GM12878 (cell line): Measurements from ENCODE around the gene STX1B. TPM values are rescaled to one million over a fixed set of nuclear protein-coding genes. Genes with fewer than 3 reads are reported as not detected.
A peak's percentile ranks its signal among the peaks of the same experiment; 100 is the strongest.

Experiments
- ATAC-seq: fragments of 200-7000 bp; cut with Tn5 transposase; 3 replicates; pipeline ENCODE4 v1.9.1; 2020; ENCODE audit warnings: mild to moderate bottlenecking, moderate library complexity
- BruUV-seq: library from RNA; stranded (reverse); fragments of 400-500 nt; replicated peaks from 2 replicates; lab custom pipeline; 2021; lab: Mats Ljungman, UMichigan
- CTCF ChIA-PET: fragments of 300-600 bp; sonication (Branson Sonifier 250); formaldehyde crosslinking; extraction: SDS; loops from one replicate; lab custom pipeline; 2021; ENCODE audit warnings: inconsistent platforms; lab: Yijun Ruan, JAX
- POLR2A ChIA-PET: fragments of 350-600 bp; formaldehyde crosslinking; extraction: SDS; loops from one replicate; lab custom pipeline; 2021; ENCODE audit warnings: inconsistent platforms; lab: Charles Lee
- RAD21 ChIA-PET: fragments of 300-600 bp; sonication (Branson Sonifier 250); formaldehyde crosslinking; loops from one replicate; lab custom pipeline; 2023; ENCODE audit warnings: antibody characterized with exemption; ENCODE audit not compliant: unreplicated experiment; lab: Charles Lee
- SMC1A ChIA-PET: fragments of 300-600 bp; sonication (Branson Sonifier 250); formaldehyde crosslinking; loops from one replicate; lab custom pipeline; 2023; ENCODE audit not compliant: unreplicated experiment, uncharacterized antibody; lab: Charles Lee
- DNase-seq: peaks from one replicate; pipeline ENCODE4 v3.0.0-alpha.2; 2011; ENCODE audit warnings: low read depth, low spot score
- FAIRE-seq: peaks from 3 replicates; lab custom pipeline; 2011; peaks lifted over from hg19 to GRCh38; lab: Jason Lieb, UNC
- H2AFZ ChIP-seq: 2 replicates; pipeline ENCODE4 v1.6.0; 2011; ENCODE audit warnings: low read depth, low read length, control low read depth; ENCODE audit not compliant: control insufficient read depth
- H3K27ac ChIP-seq: 2 replicates; pipeline ENCODE4 v1.5.1; 2011; ENCODE audit warnings: control low read depth; ENCODE audit not compliant: control insufficient read depth, insufficient read depth
- H3K27me3 ChIP-seq, 2 experiments: replicated peaks in 1 of 2; 2 replicates each; pipeline versions ENCODE4 v1.6.0 to v1.6.1; 2011; ENCODE audit warnings: low read length in 1 of 2; ENCODE audit not compliant: control insufficient read depth in 2 of 2, insufficient read depth in 2 of 2
- H3K36me3 ChIP-seq, 2 experiments: 2 replicates each; pipeline ENCODE4 v1.5.1; 2011; ENCODE audit warnings: low read length in 1 of 2; ENCODE audit not compliant: control insufficient read depth in 2 of 2, insufficient read depth in 2 of 2
- H3K4me1 ChIP-seq: 2 replicates; pipeline ENCODE4 v1.6.1; 2011; ENCODE audit warnings: mild to moderate bottlenecking, low read length, moderate library complexity, mixed read lengths; ENCODE audit not compliant: control insufficient read depth, insufficient read depth
- H3K4me2 ChIP-seq: 2 replicates; pipeline ENCODE4 v1.6.0; 2011; ENCODE audit warnings: control low read depth; ENCODE audit not compliant: control insufficient read depth, insufficient read depth
- H3K4me3 ChIP-seq: fragments of 200-600 bp; sonication (generic); 2 replicates; pipeline ENCODE4 v1.5.1; 2016
- H3K79me2 ChIP-seq: 2 replicates; pipeline ENCODE4 v1.6.0; 2011; ENCODE audit warnings: low read length; ENCODE audit not compliant: control insufficient read depth, insufficient read depth
- H3K9ac ChIP-seq: 2 replicates; pipeline ENCODE4 v1.8.0; 2011; ENCODE audit warnings: low read length, control low read depth, mixed read lengths; ENCODE audit not compliant: control insufficient read depth, insufficient read depth
- H3K9me3 ChIP-seq: replicated peaks from 3 replicates; pipeline ENCODE4 v1.5.1; 2011; ENCODE audit warnings: mild to moderate bottlenecking, low read length; ENCODE audit not compliant: control insufficient read depth, insufficient read depth
- H4K20me1 ChIP-seq: 2 replicates; pipeline ENCODE4 v1.6.0; 2011; ENCODE audit not compliant: control insufficient read depth, insufficient read depth
- CTCF ChIP-seq, 3 experiments: IDR thresholded peaks in 2 of 3; conservative IDR thresholded peaks in 1 of 3; 2 replicates each; pipeline ENCODE4 v1.5.1; 2011; ENCODE audit warnings: low read depth in 3 of 3, low read length in 3 of 3, mild to moderate bottlenecking in 3 of 3, control low read depth in 2 of 3, moderate library complexity in 2 of 3, inconsistent platforms in 1 of 3, mixed read lengths in 1 of 3; ENCODE audit not compliant: control insufficient read depth in 2 of 3, insufficient read depth in 1 of 3; ENCODE audit errors: extremely low read depth in 1 of 3
- IKZF2 ChIP-seq, 2 experiments: fragments of 450-650 bp; IDR thresholded peaks; 2 replicates each; pipeline ENCODE4 v1.6.1; 2017; ENCODE audit warnings: mild to moderate bottlenecking in 2 of 2, moderate library complexity in 2 of 2
- NFXL1 ChIP-seq: fragments of 450-650 bp; IDR thresholded peaks from 2 replicates; pipeline ENCODE4 v1.6.1; 2017; ENCODE audit warnings: antibody characterized with exemption, mild to moderate bottlenecking, borderline replicate concordance
- WGBS: methylation state at CpG from one replicate; pipeline ENCODE4 v1.1.6; 2016; ENCODE audit warnings: low lambda C conversion rate; ENCODE audit not compliant: insufficient replicate concordance, insufficient coverage; ENCODE audit errors: missing lambda C conversion rate; 5-methylcytosine and 5-hydroxymethylcytosine counted together
- in situ Hi-C: fragments of 300-500 bp; cut with MboI; formaldehyde crosslinking; loops from 9 replicates; pipeline ENCODE4 v1.14.3; 2018; ENCODE audit warnings: mixed read lengths
- intact Hi-C: fragments of 100-400 bp; cut with micrococcal nuclease; formaldehyde crosslinking; loops from one replicate; pipeline ENCODE4 v1.14.2; 2022; ENCODE audit not compliant: unreplicated experiment
- polyA plus RNA-seq, 11 experiments: library from polyadenylated mRNA; depleted of rRNA in 4 of 11; unstranded in 6 of 11; stranded (reverse) in 5 of 11; fragments of >200 nt; fragmentation: Nextera tagmentation in 4 of 11; fragmentation: Illumina TruSeq in 1 of 11; extraction: Ambion mirVana in 4 of 11; extraction: Trizol in 1 of 11; gene quantifications; 1 replicate in 1 of 11; 2 replicates in 10 of 11; pipeline versions ENCODE4 v1.2.1 to v1.2.3, GENCODE V29; 2011 to 2016; ENCODE audit warnings: inconsistent platforms in 2 of 11, missing spikeins in 2 of 11, low read depth in 1 of 11
- total RNA-seq, 4 experiments: library from RNA; depleted of rRNA in 3 of 4; stranded (reverse); fragments of >200 nt in 3 of 4; fragmentation: Illumina TruSeq in 1 of 4; extraction: Trizol in 1 of 4; gene quantifications; 2 replicates each; pipeline versions ENCODE4 v1.2.1 to v1.2.3, GENCODE V29; 2013 to 2021

STX1B gene
- total and polyA plus RNA-seq, 10 of the 15 experiments (the other 5 are each of a cell fraction or from before 2014, with no cell fraction given) = 0.22 to 2.5 (median 1.1) TPM

GRCh38 chr16:30979170-30980022, 31.0 kb downstream of the STX1B start:
- no TSS peak for BruUV-seq
- 97% methylated on average over 40 of the region's 62 CpGs for WGBS
- CTCF ChIA-PET = no interaction called here

GRCh38 chr16:30977502-30977901, 32.9 kb downstream of the STX1B start:
- FAIRE-seq = no peak
- in situ Hi-C loops = loop anchor here (25.0 kb wide), 1 partner anchor 460 kb away; the partner anchor contains the start of genes COX6A2 and ZNF843
- H3K4me2 ChIP-seq = no peak overlapping the region
- BruUV-seq = no TSS peak
- intact Hi-C loops = no loop called here
- no peak overlapping the region for H3K9ac ChIP-seq
- H3K9me3 ChIP-seq = no peaks in the 10 kb centered on the region
- WGBS = 84% methylated on average over 17 of the region's 17 CpGs
- TF ChIP-seq CTCF (IDR thresholded peaks at IDR 0.05 in 2 of 3, conservative IDR thresholded peaks at IDR 0.05 in 1 of 3; ENCODE audit: control insufficient read depth in 2 of 3, extremely low read depth in 1 of 3, insufficient read depth in 1 of 3, low read depth in 3 of 3, low read length in 3 of 3) = peak; percentile 9 to 37 (median 32); a peak in 4 of 6 replicates
- no peak for TF ChIP-seq IKZF2 (IDR thresholded peaks at IDR 0.05)
- ChIA-PET RAD21 (no interaction called here), CTCF (interaction anchor here (1.2 kb wide), 1 partner anchor 165 kb away, joined by 4 read pairs; no protein-coding TSS in a partner anchor), SMC1A (interaction anchor here (1.0 kb wide), 1 partner anchor 165 kb away, joined by 3 read pairs; no protein-coding TSS in a partner anchor), POLR2A (no interaction called here)
- peaks cover 15 to 31% of the 10 kb centered on the region in 2 experiments; a peak in 3 of 4 replicates for H3K36me3 ChIP-seq
- H3K4me3 ChIP-seq = no peak overlapping the region
- no peaks in the 10 kb centered on the region for H3K27me3 ChIP-seq
- no peaks in the 10 kb centered on the region for H4K20me1 ChIP-seq
- no peaks in the 10 kb centered on the region for H3K79me2 ChIP-seq
- no peaks in the 10 kb centered on the region for H3K4me1 ChIP-seq
- H3K27ac ChIP-seq = no peak overlapping the region
- no peak for DNase-seq
- no peak overlapping the region for H2AFZ ChIP-seq
- 0 out of 3 replicates have a peak, but pooled peaks have one; percentile 29 for ATAC-seq

More at GRCh38 chr16:30979170-30980022, 31.0 kb downstream of the STX1B start:
- no peak overlapping the region for H3K4me3 ChIP-seq
- no peaks in the 10 kb centered on the region for H4K20me1 ChIP-seq
- no peak for TF ChIP-seq NFXL1
- DNase-seq = no peak
- ChIA-PET RAD21 (no interaction called here), POLR2A (no interaction called here), SMC1A (no interaction called here)
- H3K4me1 ChIP-seq = no peaks in the 10 kb centered on the region
- no peak overlapping the region for H2AFZ ChIP-seq
- H3K9ac ChIP-seq = no peak overlapping the region
- H3K27ac ChIP-seq = no peak overlapping the region
- H3K79me2 ChIP-seq = no peaks in the 10 kb centered on the region
- no peak overlapping the region for H3K4me2 ChIP-seq
- FAIRE-seq = no peak
- no peak for ATAC-seq
- peaks cover 6 to 32% of the 10 kb centered on the region in 2 experiments; a peak in 3 of 4 replicates for H3K36me3 ChIP-seq
- in situ Hi-C loops (loop anchor here (25.0 kb wide), 1 partner anchor 458 kb away; the partner anchor contains the start of genes COX6A2 and ZNF843), intact Hi-C loops (no loop called here)
- H3K27me3 ChIP-seq = no peaks in the 10 kb centered on the region
- H3K9me3 ChIP-seq = no peaks in the 10 kb centered on the region
